ENCODE results near the gene IER5.

DNA sequence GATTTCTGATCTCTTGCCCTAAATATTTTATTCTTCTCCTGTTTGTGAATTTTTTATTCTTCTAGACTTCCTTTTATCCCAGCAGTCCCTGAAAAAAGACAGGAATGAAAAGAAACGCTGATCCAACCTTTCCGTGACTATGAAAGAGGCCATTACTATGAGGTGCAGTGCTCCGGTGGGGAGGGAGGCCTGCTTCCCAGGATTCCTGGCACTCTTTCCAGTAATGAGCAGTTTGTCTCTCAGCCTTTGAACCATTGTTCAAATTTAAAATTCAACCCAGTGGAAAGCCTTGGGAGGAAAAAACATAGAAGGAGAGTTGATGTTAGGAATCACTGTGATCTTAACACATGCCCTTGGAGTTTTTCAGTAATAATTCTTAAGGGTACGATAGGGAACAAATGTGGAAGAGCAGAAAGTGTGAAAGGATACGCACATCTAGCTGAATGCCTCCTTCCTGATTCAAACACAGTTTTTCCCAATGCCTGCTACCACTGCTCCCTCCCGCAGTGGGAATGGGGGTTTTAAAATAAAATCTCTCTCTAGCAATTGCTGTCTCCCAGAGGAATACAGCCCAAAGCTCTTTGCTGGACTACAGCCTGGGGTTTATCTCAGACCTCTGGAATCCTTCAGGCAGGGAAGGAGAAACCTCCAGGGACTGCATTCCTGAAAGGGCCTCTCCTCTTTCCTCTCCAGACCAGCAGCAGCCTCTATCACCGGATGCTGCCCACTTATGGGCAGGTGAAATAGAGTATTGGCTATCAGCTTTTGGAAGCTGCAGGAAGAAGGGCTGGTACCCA is 6.1 kb downstream of the IER5 start:
- TF ChIP-seq, protein P1, sequence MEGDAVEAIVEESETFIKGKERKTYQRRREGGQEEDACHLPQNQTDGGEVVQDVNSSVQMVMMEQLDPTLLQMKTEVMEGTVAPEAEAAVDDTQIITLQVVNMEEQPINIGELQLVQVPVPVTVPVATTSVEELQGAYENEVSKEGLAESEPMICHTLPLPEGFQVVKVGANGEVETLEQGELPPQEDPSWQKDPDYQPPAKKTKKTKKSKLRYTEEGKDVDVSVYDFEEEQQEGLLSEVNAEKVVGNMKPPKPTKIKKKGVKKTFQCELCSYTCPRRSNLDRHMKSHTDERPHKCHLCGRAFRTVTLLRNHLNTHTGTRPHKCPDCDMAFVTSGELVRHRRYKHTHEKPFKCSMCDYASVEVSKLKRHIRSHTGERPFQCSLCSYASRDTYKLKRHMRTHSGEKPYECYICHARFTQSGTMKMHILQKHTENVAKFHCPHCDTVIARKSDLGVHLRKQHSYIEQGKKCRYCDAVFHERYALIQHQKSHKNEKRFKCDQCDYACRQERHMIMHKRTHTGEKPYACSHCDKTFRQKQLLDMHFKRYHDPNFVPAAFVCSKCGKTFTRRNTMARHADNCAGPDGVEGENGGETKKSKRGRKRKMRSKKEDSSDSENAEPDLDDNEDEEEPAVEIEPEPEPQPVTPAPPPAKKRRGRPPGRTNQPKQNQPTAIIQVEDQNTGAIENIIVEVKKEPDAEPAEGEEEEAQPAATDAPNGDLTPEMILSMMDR (IDR thresholded peaks at IDR 0.05): no peak
- TF ChIP-seq TCF7L2 (IDR thresholded peaks at IDR 0.05; ENCODE audit: low read depth, low read length) (no peak), POLR2AphosphoS5 (IDR thresholded peaks at IDR 0.05; ENCODE audit: low read depth, low read length) (no peak; the same call in 1 of the 2 replicates)
